OCI-LY7 (cell line): ENCODE data around the gene HCFC1.

Experiments used
- EZH2phosphoT487 ChIP-seq: fragments of 200-600 bp; sonication (generic); IDR thresholded peaks from 2 replicates; pipeline ENCODE4 v1.6.1; 2018; ENCODE audit warnings: low read depth, borderline replicate concordance, mild to moderate bottlenecking, mixed run types, antibody characterized with exemption, low read length, moderate library complexity, mixed read lengths
- TF ChIP-seq, protein P1 (sequence below): fragments of 200-600 bp; sonication (generic); conservative IDR thresholded peaks from 2 replicates; pipeline ENCODE4 v1.5.1; 2014; ENCODE audit warnings: mild to moderate bottlenecking, antibody characterized with exemption, low read length, moderate library complexity, mixed read lengths

DNA sequence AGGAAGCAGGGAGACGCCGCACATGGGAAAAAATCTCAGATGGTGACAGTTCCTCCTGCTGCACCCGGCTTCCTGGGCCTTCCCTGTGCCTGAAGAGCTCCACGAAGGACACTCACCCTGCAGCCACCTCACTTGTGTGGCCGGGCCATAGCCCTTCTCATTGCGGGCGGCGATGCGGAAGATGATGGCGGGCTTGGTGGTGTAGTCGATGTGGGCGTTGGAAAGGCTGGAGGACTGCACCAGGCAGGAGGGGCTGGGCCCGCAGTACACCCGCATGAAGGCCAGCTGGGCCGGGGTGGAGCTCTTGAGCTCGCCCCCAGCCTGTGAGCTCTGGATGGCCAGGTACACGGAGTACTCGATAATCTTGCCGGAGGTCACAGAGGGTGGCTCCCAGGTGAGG is 21.5 kb downstream of the HCFC1 start:
- TF ChIP-seq, protein P1, sequence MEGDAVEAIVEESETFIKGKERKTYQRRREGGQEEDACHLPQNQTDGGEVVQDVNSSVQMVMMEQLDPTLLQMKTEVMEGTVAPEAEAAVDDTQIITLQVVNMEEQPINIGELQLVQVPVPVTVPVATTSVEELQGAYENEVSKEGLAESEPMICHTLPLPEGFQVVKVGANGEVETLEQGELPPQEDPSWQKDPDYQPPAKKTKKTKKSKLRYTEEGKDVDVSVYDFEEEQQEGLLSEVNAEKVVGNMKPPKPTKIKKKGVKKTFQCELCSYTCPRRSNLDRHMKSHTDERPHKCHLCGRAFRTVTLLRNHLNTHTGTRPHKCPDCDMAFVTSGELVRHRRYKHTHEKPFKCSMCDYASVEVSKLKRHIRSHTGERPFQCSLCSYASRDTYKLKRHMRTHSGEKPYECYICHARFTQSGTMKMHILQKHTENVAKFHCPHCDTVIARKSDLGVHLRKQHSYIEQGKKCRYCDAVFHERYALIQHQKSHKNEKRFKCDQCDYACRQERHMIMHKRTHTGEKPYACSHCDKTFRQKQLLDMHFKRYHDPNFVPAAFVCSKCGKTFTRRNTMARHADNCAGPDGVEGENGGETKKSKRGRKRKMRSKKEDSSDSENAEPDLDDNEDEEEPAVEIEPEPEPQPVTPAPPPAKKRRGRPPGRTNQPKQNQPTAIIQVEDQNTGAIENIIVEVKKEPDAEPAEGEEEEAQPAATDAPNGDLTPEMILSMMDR: no peak
- no peak for TF ChIP-seq EZH2phosphoT487
